GM18517 (cell line): ENCODE measurements around the gene PLAAT1.

Experiments used
- ATAC-seq: cut with Tn5 transposase; IDR thresholded peaks from one replicate; pipeline ENCODE4 v1.9.1; 2021; ENCODE audit warnings: mild to moderate bottlenecking, moderate library complexity; ENCODE audit not compliant: unreplicated experiment

Gene PLAAT1

GRCh38 chr3:193240850-193241706 lies at the start of gene PLAAT1:
Gene PLAAT1, plus strand, starts transcription at chr3:193241222. Its CDS starts 14,429 bp downstream, at chr3:193255651.
- no peak for ATAC-seq

- ATAC-seq, result no peak
These were observed 46.7 kb upstream of the PLAAT1 start for GRCh38 chr3:193194371-193194770.

GRCh38 chr3:193196746-193197145 lies 44.3 kb upstream of the PLAAT1 start:
- no peak for ATAC-seq

GRCh38 chr3:193207290-193208273 lies 33.4 kb upstream of the PLAAT1 start:
- no peak for ATAC-seq

GRCh38 chr3:193210618-193211017 lies 30.4 kb upstream of the PLAAT1 start:
- ATAC-seq, result no peak

GRCh38 chr3:193211173-193211572 lies 29.8 kb upstream of the PLAAT1 start:
- no peak for ATAC-seq

- ATAC-seq, result no peak
These were observed 29.0 kb upstream of the PLAAT1 start for GRCh38 chr3:193211984-193212383.

GRCh38 chr3:193212844-193213243 lies 28.2 kb upstream of the PLAAT1 start:
- ATAC-seq, result no peak

- ATAC-seq, result no peak
These were observed 26.6 kb upstream of the PLAAT1 start for GRCh38 chr3:193214445-193214844.

- no peak for ATAC-seq
These were observed 15.5 kb upstream of the PLAAT1 start for GRCh38 chr3:193225302-193226125.

- no peak for ATAC-seq
These were observed 12.8 kb upstream of the PLAAT1 start for GRCh38 chr3:193228206-193228605.

- ATAC-seq, result no peak
These were observed 11.1 kb upstream of the PLAAT1 start for GRCh38 chr3:193229851-193230420.

- no peak for ATAC-seq
These were observed 10.4 kb upstream of the PLAAT1 start for GRCh38 chr3:193230610-193231009.

- ATAC-seq, result no peak
These were observed 9.8 kb upstream of the PLAAT1 start for GRCh38 chr3:193231201-193231600.

- no peak for ATAC-seq
These were observed 4.4 kb upstream of the PLAAT1 start for GRCh38 chr3:193236599-193236998.

GRCh38 chr3:193237030-193237429 lies 4.0 kb upstream of the PLAAT1 start:
- ATAC-seq, result no peak

- no peak for ATAC-seq
These were observed 579 bp upstream of the PLAAT1 start for GRCh38 chr3:193240436-193240849.

- ATAC-seq, result no peak
These were observed 694 bp downstream of the PLAAT1 start for GRCh38 chr3:193241716-193242115.

- ATAC-seq, result no peak
These were observed 2.5 kb downstream of the PLAAT1 start for GRCh38 chr3:193243571-193243970.

GRCh38 chr3:193248848-193249468 lies 7.9 kb downstream of the PLAAT1 start:
- no peak for ATAC-seq
